MM.1S (cell line): ENCODE measurements around the gene COL28A1.

ENCODE experiments used
- EZH2 ChIP-seq: fragments of 300-600 bp; sonication (generic); optimal IDR thresholded peaks from 2 replicates; pipeline ENCODE3; 2017; ENCODE audit warnings: low read depth, mild to moderate bottlenecking, antibody characterized with exemption, low read length, mixed read lengths
- EZH2phosphoT487 ChIP-seq: fragments of 300-600 bp; sonication (generic); IDR thresholded peaks from 2 replicates; pipeline ENCODE4 v1.6.1; 2018; ENCODE audit warnings: antibody characterized with exemption, low read length
- TF ChIP-seq, protein P1 (sequence below): fragments of 300-600 bp; sonication (generic); IDR thresholded peaks from 2 replicates; pipeline ENCODE4 v1.5.1; 2016; ENCODE audit warnings: antibody characterized with exemption, low read length, mixed read lengths

DNA sequence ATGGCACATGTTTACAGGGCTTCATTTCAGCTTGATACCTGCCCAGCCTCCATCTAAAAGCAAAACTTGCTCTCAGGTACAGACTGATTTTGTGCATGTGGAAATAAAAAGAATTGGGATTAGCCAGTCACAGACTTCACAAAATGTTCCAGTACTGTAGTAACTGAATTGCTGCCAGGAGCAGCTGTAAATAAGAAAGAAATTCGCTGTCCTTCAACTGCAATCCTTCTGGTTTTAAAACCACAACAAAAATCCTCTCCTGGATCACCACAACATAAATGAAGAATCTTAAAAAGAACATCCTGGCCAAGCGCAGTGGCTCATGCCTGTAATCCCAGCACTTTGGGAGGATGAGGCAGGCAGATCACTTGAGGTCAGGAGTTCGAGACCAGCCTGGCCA lies 27.1 kb upstream of the COL28A1 start:
- TF ChIP-seq EZH2 (no peak), EZH2phosphoT487 (no peak)
- TF ChIP-seq, protein P1, sequence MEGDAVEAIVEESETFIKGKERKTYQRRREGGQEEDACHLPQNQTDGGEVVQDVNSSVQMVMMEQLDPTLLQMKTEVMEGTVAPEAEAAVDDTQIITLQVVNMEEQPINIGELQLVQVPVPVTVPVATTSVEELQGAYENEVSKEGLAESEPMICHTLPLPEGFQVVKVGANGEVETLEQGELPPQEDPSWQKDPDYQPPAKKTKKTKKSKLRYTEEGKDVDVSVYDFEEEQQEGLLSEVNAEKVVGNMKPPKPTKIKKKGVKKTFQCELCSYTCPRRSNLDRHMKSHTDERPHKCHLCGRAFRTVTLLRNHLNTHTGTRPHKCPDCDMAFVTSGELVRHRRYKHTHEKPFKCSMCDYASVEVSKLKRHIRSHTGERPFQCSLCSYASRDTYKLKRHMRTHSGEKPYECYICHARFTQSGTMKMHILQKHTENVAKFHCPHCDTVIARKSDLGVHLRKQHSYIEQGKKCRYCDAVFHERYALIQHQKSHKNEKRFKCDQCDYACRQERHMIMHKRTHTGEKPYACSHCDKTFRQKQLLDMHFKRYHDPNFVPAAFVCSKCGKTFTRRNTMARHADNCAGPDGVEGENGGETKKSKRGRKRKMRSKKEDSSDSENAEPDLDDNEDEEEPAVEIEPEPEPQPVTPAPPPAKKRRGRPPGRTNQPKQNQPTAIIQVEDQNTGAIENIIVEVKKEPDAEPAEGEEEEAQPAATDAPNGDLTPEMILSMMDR: no peak
